LNCAP (cell line): Measurements from ENCODE around the gene TIPARP.

Experiments
- TF ChIP-seq, protein P1 (sequence below): fragments of 450-650 bp; IDR thresholded peaks from 2 replicates; pipeline ENCODE4 v1.5.1; 2017; ENCODE audit warnings: mild to moderate bottlenecking

The TIPARP gene, protein sequence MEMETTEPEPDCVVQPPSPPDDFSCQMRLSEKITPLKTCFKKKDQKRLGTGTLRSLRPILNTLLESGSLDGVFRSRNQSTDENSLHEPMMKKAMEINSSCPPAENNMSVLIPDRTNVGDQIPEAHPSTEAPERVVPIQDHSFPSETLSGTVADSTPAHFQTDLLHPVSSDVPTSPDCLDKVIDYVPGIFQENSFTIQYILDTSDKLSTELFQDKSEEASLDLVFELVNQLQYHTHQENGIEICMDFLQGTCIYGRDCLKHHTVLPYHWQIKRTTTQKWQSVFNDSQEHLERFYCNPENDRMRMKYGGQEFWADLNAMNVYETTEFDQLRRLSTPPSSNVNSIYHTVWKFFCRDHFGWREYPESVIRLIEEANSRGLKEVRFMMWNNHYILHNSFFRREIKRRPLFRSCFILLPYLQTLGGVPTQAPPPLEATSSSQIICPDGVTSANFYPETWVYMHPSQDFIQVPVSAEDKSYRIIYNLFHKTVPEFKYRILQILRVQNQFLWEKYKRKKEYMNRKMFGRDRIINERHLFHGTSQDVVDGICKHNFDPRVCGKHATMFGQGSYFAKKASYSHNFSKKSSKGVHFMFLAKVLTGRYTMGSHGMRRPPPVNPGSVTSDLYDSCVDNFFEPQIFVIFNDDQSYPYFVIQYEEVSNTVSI

DNA sequence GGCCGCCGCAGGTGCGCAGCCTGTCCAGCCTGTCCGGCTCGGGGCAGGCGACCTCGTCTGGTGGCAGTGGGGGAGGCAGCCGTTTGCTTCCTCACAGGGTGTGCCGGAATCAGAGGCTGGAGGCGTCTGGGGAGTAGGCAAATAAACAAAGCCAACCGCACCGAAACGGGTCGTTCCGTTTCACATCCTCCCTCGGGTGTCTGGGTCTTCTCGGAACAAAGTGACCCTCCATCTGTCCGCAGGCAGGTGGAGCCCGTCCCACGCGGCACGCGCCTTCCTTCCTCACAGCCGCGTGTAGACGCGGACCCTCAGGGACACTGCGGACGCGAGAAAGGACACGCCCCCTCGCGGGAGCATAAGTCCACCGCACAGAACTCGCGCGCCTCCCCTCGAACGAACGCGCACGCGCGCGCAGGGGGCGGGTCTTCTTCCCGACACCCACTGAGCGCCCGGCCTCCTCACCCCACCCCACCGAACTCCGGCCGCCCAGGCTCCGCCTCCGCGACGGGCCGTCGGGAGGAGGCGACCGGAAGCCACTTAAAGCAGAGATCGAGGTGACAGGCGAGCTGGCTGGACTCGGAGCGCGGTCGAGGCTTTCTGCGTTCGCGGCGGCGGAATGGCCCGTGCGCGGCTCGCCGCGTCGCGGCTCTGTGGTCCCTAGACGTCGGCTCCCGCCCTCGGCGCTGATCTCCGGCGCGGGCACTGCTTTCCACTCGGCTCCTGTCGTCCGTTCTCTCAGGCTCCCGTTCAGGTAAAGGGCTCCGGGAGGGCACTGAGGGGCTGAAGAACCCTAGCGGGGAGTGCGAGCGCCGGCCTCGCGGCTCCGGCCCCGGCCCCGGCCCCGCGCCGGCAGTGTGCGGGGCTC, at the start of gene TIPARP:
Gene TIPARP, plus strand, starts transcription at position 545 of the 865 bp plus-strand sequence. CDS start 3,108 bp downstream, outside the sequence.
- TF ChIP-seq, protein P1, sequence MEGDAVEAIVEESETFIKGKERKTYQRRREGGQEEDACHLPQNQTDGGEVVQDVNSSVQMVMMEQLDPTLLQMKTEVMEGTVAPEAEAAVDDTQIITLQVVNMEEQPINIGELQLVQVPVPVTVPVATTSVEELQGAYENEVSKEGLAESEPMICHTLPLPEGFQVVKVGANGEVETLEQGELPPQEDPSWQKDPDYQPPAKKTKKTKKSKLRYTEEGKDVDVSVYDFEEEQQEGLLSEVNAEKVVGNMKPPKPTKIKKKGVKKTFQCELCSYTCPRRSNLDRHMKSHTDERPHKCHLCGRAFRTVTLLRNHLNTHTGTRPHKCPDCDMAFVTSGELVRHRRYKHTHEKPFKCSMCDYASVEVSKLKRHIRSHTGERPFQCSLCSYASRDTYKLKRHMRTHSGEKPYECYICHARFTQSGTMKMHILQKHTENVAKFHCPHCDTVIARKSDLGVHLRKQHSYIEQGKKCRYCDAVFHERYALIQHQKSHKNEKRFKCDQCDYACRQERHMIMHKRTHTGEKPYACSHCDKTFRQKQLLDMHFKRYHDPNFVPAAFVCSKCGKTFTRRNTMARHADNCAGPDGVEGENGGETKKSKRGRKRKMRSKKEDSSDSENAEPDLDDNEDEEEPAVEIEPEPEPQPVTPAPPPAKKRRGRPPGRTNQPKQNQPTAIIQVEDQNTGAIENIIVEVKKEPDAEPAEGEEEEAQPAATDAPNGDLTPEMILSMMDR = peak; percentile 90

DNA sequence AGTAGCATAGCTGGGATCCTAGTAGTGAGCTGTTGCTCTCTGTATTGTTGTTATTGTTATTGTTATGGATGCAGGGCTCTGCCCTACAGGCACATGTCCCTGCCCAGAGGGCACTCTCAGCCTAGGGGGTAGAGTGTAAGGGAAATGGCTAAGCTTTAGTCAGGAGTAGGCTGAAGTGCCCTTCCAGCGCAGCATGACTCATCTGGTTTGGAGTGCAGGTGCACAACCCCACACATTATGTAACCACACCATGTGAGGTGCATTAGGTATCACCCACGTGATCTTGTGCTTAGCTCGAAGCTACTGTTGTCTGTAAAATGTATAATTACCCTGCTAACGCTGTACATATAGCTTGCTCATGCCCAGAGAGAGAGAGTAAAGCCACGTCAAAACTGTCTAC, 48.3 kb upstream of the TIPARP start:
- TF ChIP-seq, protein P1 = no peak

DNA sequence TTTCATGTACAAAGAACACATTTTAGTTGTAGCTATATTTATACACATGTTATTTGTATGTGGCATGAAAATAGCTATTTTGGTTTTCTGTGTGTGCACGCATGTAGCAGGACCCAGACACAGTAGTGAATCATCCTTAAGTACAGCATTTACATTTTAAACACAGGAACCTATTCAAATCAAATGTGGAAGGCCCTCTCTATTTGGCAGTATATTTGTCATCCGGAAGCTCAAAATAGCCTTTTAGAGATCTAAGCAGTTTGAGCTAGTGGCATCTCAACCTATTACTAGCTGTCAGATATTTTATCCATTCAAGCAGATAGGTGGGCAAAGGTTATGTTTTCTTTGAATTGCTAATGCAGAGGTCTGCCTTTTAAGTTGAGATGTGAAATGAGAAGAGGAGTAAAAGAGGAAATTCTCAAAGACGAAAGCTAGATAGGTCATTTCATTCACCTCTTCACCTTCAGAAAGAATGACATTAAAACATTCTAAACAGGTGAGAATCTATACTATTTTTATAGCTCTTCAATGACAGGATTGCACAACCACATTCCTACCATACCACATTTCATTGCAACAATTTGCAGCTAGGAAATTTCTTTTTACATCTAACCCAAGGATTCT, 46.3 kb upstream of the TIPARP start:
- TF ChIP-seq, protein P1 = no peak

DNA sequence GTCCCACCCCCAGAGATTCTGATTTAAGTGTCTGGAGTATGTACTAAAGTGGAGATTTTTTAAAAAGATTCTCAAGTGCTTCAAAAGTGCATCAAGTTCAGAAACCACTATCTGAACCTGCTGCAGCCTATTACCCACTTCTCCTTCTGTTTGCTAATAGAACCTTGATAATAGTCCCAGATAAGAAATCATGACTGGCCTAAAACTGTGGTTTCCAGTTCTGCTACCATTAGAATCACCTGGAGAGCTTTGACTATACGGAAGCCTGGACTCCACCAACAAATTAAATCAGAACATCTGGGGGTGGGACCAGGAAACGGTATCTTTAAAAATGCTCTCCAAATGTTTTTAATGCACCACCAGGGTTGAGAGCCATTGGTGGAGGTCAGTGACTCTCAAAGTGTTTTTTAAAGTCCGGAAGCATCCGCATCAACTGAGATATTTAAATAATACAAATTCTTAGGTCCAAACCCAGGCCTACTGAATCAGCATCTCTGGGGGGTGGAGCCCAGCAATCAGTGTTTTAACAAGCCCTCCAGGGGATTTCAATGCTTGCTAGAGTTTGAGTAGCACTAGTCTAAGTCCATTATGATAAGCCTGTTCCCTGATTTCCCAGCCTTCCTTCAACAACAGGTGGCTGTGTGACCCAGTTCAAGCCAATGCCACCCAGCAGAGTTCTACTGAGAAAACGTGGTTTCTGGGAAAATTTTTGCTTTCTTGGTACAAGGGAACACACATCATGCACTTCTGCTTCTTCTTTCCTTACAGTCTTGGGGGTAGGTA, 45.4 kb upstream of the TIPARP start:
- TF ChIP-seq, protein P1 = no peak

DNA sequence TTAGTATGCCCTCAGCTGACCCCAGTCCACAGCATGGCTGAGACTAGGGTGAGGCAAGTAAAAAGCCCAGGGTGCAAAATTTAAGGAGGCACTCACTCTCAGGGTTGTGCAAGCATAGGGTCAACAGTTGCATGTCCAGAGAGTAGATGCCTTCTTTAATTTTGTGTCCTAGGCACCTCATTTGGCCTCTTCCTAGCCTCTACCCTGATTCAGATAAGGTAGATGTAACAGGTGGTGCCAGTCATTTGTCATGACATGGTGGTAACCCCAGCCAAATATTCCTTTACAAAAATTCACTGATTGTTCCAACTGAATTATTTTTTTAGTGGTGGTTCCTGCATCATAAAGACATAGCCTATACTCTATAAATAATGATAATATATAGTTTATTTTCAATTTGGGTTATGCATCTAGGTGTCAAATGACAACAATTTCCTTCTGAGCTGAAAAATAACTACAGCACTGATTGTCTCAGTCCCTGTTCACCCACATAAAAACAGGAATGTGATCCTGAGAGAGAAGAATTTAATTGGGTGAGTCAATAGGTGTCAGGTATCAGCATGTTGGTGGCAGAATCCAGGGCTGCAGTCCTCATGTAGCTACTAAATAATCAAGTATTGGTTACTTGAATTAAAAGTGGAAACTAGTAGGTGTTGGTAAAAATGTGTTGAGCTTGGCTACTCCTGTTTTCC, 44.2 kb upstream of the TIPARP start:
- TF ChIP-seq, protein P1 = no peak

DNA sequence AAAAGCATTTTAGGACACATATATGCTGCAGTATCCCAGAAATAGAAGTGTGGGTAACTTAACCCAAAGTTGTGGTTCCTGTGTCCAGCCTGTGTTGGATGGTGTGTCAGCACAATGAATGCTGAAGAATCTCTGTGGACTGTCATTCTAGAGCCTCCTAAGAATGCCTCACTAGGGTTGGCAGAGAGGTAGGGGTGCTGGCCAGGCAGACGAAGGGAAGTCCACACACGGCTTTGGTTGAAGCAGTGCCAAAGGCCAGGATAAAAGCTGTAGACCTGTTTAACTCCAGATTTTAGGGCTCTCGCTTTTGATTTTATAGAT, 43.7 kb upstream of the TIPARP start:
- TF ChIP-seq, protein P1 = no peak
